Activated naive CD4-positive, alpha-beta T cell treated with anti-CD3 and anti-CD28 coated beads for 36 hours (primary cell): Measurements from ENCODE around the gene CLEC4F. TPM values are rescaled to one million over a fixed set of nuclear protein-coding genes. Genes with fewer than 3 reads are reported as not detected.

Source experiments
- CTCF ChIA-PET: fragments of 350-600 bp; sonication (Branson Sonifier 250); formaldehyde crosslinking; loops from one replicate; lab custom pipeline; 2021; ENCODE audit warnings: antibody characterized with exemption; lab: Charles Lee
- DNase-seq: peaks from one replicate; pipeline ENCODE4 v3.0.0-alpha.2; 2020
- H3K27ac Mint-ChIP-seq: one replicate; pipeline ENCODE4 v1.8.0; 2021; ENCODE audit warnings: mild to moderate bottlenecking, mixed read lengths
- H3K27me3 Mint-ChIP-seq: one replicate; pipeline ENCODE4 v1.8.0; 2021; ENCODE audit warnings: low read depth, mixed read lengths
- H3K36me3 Mint-ChIP-seq: one replicate; pipeline ENCODE4 v1.8.0; 2021; ENCODE audit warnings: low read depth, mixed read lengths
- H3K4me1 Mint-ChIP-seq: one replicate; pipeline ENCODE4 v1.8.0; 2021; ENCODE audit warnings: low read depth, mixed read lengths
- H3K4me3 Mint-ChIP-seq: one replicate; pipeline ENCODE4 v1.8.0; 2021; ENCODE audit warnings: mild to moderate bottlenecking, moderate library complexity, mixed read lengths
- H3K9me3 Mint-ChIP-seq: one replicate; pipeline ENCODE4 v1.8.0; 2021; ENCODE audit warnings: mixed read lengths
- intact Hi-C: fragments of 100-400 bp; cut with micrococcal nuclease; formaldehyde crosslinking; loops from one replicate; pipeline ENCODE4 v1.15.1; 2023
- total RNA-seq, 2 experiments: library from RNA; stranded (reverse); gene quantifications; one replicate each; pipeline ENCODE4 v1.2.3, GENCODE V29; 2021

CLEC4F gene
- total RNA-seq, 2 experiments from 2014 or later = not detected

DNA sequence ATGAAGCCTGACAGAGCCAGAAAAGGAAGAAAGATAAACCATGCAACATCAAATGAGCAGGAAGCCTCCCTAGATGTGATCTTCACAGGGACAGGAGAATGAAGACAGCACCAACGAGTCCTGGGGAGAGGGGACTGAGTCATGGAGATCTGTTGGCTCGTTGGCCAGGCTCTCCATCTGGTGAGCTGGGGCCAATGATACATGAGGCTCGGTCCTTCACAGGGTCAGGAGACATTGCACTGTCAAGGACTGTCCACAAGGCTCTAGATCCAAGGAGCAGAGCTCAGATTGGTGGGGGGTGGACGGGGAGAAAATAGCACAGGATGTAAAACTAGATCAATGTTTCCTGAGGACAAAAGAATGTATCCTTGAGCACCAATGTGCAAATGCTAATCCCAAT lies 14.5 kb upstream of the CLEC4F start:
- H3K27me3 Mint-ChIP-seq = no peaks in the 10 kb centered on the region
- CTCF ChIA-PET = interaction anchor here (1.8 kb wide), 1 partner anchor 85 kb away, joined by 5 read pairs; no protein-coding TSS in a partner anchor
- no peak overlapping the region for H3K4me3 Mint-ChIP-seq
- no peaks in the 10 kb centered on the region for H3K9me3 Mint-ChIP-seq
- intact Hi-C loops = no loop called here
- no peaks in the 10 kb centered on the region for H3K4me1 Mint-ChIP-seq
- H3K36me3 Mint-ChIP-seq = no peaks in the 10 kb centered on the region
- H3K27ac Mint-ChIP-seq = no peak overlapping the region
- no peak for DNase-seq

DNA sequence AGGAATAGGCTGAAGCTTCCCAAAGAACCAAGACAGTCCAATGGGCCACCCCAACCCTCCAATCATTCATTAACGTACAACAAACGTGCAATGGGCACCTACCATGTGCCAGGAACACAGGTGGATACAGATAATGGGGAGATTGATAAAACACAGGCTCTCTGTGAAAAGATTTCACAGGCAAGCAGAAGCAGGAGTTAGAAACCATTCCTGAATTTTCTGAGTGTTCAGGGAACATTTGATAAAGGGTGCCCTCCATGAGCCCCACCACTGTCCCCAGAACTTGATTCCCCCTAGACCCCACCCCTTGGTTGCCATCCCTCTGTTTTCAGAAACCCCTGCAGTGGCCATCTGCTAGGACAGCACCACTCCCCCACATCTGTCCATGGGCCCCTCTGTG lies 13.7 kb upstream of the CLEC4F start:
- Mint-ChIP-seq H3K4me1 (no peaks in the 10 kb centered on the region), H3K9me3 (no peaks in the 10 kb centered on the region), H3K4me3 (no peak overlapping the region), H3K27ac (no peak overlapping the region), H3K27me3 (no peaks in the 10 kb centered on the region), H3K36me3 (no peaks in the 10 kb centered on the region)
- CTCF ChIA-PET = interaction anchor here (1.8 kb wide), 1 partner anchor 86 kb away, joined by 5 read pairs; no protein-coding TSS in a partner anchor
- intact Hi-C loops = no loop called here
- no peak for DNase-seq

DNA sequence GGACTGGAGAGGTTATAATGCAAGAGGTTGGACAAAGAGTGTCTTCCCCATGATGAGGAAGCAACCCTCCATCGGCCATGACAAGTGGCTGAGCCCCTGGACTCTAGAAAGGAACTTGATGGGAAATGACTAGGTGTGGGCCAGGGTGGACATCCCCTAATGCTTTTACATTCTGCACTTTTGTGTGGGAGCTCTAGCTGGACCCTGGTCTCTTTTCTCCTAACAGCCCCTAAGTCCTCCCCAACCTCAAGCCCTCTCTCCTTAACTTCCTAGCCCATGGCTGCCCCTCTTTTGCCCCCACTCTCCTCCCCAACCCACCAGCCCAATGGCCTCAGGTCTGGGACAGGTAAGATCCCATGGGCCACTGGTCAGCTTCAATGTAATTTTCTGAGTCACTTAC lies 12.8 kb upstream of the CLEC4F start:
- CTCF ChIA-PET = interaction anchor here (1.8 kb wide), 1 partner anchor 87 kb away, joined by 5 read pairs; no protein-coding TSS in a partner anchor
- no peaks in the 10 kb centered on the region for H3K36me3 Mint-ChIP-seq
- no peak for DNase-seq
- peaks cover 5% of the 10 kb centered on the region for H3K4me1 Mint-ChIP-seq
- no peaks in the 10 kb centered on the region for H3K9me3 Mint-ChIP-seq
- no peak overlapping the region for H3K27ac Mint-ChIP-seq
- intact Hi-C loops = no loop called here
- no peak overlapping the region for H3K4me3 Mint-ChIP-seq
- no peaks in the 10 kb centered on the region for H3K27me3 Mint-ChIP-seq

DNA sequence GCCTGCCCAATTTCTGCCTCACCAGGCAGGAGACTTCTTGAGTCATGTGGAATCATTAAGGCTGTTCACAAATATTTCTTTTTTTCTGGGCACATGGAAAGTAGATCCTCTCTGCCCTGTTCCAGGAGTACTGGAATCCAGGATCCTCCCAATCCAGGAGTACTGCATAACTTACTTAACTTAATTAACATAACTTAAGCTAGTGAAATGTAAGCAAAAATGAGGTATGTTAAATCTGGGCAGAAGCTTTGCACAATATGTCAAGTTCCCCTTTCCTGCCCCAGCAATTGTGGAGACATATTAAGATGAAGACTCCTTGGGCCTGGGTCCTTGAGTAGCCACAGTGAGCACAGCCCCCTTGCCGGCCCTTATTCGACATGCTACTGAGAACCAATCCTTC lies 12.0 kb upstream of the CLEC4F start:
- no peaks in the 10 kb centered on the region for H3K9me3 Mint-ChIP-seq
- no peak for DNase-seq
- no peak overlapping the region for H3K27ac Mint-ChIP-seq
- CTCF ChIA-PET = no interaction called here
- H3K4me3 Mint-ChIP-seq = no peak overlapping the region
- intact Hi-C loops = no loop called here
- H3K36me3 Mint-ChIP-seq = no peaks in the 10 kb centered on the region
- H3K27me3 Mint-ChIP-seq = no peaks in the 10 kb centered on the region
- peaks cover 11% of the 10 kb centered on the region for H3K4me1 Mint-ChIP-seq

DNA sequence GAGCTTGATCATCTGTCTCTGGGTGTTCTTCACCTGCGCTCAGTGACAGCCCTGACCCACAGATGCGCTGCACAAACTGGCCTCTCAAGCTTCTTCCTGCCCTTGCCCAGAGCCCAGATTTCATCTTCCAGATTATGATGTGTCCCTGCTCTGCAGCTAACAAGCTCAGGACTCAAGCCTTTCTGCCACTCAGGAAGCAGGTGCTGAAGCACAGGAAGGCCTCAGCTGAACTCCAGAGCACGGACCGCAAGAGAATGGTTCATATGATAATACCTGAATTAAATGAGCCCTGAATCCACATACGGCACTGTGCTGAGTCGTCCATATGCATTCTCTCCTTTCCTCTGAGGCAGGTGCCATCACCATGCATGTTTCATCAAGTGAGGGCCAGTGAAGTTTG lies 11.5 kb upstream of the CLEC4F start:
- no peak for DNase-seq
- no peak overlapping the region for H3K27ac Mint-ChIP-seq
- no peak overlapping the region for H3K4me3 Mint-ChIP-seq
- intact Hi-C loops = no loop called here
- no peaks in the 10 kb centered on the region for H3K27me3 Mint-ChIP-seq
- H3K4me1 Mint-ChIP-seq = peaks cover 17% of the 10 kb centered on the region
- CTCF ChIA-PET = interaction anchor here (1.2 kb wide), 1 partner anchor 116 kb away, joined by 3 read pairs; no protein-coding TSS in a partner anchor
- H3K9me3 Mint-ChIP-seq = no peaks in the 10 kb centered on the region
- H3K36me3 Mint-ChIP-seq = no peaks in the 10 kb centered on the region

DNA sequence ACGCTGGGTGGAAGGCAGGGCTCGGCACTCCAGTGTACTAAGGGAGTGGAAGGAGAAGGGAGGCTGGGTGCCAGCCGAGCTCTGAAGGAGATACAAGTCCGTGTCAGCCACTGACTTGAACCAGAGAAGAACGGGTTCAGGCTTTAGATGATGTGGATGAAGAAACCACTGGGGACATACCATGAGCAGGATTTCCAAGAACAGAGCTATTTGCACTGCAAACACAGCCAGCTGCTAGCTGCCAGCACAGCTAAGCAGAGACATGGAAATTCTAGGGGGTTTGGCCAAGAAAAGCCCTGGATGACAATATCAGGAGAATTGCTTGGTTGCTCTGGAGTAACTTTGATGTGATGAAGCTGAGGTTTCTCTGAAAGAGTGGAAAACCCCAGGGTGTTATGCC lies 10.0 kb upstream of the CLEC4F start:
- CTCF ChIA-PET = no interaction called here

DNA sequence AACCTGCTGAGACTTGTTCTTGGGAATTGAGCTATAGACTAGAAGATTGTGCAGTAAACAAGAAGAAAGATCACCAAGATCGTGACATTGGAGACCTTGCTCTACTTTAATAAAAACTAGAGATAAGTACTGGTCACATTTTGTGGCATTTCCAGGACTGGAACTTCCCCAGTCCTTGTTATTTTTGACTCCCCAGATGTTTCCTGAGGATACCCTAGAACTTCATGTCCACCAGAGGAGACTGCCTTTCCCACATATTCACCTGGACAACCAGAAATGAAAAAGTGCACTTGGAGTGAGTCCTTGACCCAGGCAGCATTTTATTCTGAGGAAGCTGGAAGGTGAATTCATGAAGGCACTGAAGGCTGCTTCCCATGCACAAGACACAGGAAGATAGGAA lies 9.5 kb upstream of the CLEC4F start:
- H3K4me1 Mint-ChIP-seq = peaks cover 25% of the 10 kb centered on the region
- no peak overlapping the region for H3K27ac Mint-ChIP-seq
- H3K27me3 Mint-ChIP-seq = no peaks in the 10 kb centered on the region
- DNase-seq = no peak
- H3K4me3 Mint-ChIP-seq = no peak overlapping the region
- H3K36me3 Mint-ChIP-seq = no peaks in the 10 kb centered on the region
- CTCF ChIA-PET = no interaction called here
- no peaks in the 10 kb centered on the region for H3K9me3 Mint-ChIP-seq
- intact Hi-C loops = no loop called here

More for the DNA sequence above, 10.0 kb upstream of the CLEC4F start:
- Mint-ChIP-seq H3K36me3 (no peaks in the 10 kb centered on the region), H3K4me1 (peaks cover 23% of the 10 kb centered on the region), H3K27ac (no peak overlapping the region), H3K27me3 (no peaks in the 10 kb centered on the region), H3K9me3 (no peaks in the 10 kb centered on the region), H3K4me3 (no peak overlapping the region)
- intact Hi-C loops = no loop called here
- no peak for DNase-seq

DNA sequence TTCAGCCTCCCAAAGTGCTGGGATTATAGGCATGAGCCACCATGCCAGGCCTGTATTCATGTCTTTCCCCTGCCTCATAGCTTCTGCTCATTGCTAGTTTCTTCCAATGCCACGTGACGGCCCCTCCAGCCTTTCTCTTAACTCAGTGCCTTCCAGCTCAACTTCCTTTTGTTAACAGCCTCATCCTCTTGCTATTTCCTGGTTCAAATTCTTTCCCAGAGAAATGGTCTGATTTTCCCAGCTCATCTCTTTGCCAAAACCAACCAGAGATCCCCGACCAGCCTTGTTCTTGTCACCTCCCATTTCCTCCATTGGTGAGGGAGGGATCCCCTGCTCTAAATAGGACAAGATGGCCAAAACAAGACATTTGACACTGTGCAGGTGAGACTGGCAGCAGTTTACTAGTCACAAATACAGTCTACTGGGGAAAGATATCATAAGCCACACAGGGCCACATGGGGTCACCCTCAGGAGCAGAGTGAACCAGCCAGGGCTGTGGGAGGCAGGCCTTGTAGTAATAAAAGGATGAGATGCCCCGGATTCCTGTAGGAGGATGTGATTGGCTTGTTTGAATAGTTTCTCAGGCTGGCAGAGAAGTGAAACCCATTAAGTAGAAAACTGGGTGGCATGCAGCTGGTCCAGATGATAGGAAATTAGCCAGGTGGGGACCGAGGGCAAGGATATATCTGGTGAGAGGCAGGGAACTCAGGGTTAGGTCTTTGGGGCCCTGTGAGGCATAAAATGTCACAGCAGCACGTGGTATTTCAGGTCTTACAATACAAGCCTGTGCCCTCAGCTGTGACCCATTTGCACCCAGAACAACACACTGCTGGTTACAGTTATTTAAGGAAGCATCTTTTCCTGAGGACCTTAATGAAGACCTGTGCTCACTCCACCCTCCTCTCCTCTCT lies 8.8 kb upstream of the CLEC4F start:
- DNase-seq = no peak
- Mint-ChIP-seq H3K27me3 (no peaks in the 10 kb centered on the region), H3K4me3 (no peak overlapping the region), H3K27ac (no peak overlapping the region), H3K9me3 (no peaks in the 10 kb centered on the region), H3K36me3 (no peaks in the 10 kb centered on the region), H3K4me1 (peaks cover 25% of the 10 kb centered on the region)
- CTCF ChIA-PET = no interaction called here
- intact Hi-C loops = no loop called here

DNA sequence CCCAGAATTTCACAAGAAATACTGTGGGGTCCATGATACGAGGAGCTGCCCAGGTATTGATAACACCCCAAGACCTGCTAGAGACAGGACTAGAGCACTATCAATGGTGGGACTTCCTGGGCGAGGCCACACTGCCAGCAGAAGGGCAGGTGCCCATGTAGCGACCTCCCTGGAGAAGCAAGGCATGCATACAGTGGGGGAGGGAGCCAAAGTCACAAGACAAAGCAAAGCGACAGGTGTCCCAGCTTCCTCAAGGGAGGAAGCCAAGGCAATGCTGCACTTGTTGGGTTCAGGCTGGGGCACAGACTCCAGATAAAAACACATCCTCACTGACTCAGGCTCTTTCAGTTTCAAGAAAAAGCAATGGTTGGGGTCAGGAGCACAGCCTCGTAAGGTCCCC lies 7.7 kb upstream of the CLEC4F start:
- intact Hi-C loops = no loop called here
- no peak overlapping the region for H3K4me3 Mint-ChIP-seq
- no peak overlapping the region for H3K27ac Mint-ChIP-seq
- no peaks in the 10 kb centered on the region for H3K9me3 Mint-ChIP-seq
- CTCF ChIA-PET = no interaction called here
- H3K36me3 Mint-ChIP-seq = no peaks in the 10 kb centered on the region
- H3K27me3 Mint-ChIP-seq = no peaks in the 10 kb centered on the region
- DNase-seq = no peak
- peaks cover 25% of the 10 kb centered on the region for H3K4me1 Mint-ChIP-seq

DNA sequence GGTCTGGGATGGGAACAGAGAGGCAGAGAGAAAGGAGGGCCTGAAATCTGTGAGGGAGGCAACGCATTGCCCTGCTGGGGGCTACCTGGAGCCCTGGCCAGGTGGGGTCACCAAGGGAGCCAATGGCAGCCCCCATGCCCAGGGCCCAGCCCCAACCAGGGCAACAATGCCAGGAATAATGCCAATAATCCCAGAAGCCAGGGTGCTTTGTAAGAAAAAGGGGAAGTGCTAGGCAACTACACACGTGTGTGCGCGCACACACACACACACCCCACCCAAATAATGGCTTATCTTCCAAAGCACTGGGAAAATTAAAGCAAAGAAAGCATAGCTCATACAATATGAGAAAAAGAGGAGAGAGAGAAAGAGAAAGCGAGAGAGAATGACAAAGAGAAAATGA lies 7.0 kb upstream of the CLEC4F start:
- peaks cover 31% of the 10 kb centered on the region for H3K4me1 Mint-ChIP-seq
- no peaks in the 10 kb centered on the region for H3K36me3 Mint-ChIP-seq
- CTCF ChIA-PET = interaction anchor here (1.8 to 2.1 kb wide), 2 partner anchors 44 to 121 kb away, joined by 6 to 8 read pairs; no protein-coding TSS in a partner anchor
- peak overlapping the region; percentile 92 for H3K27ac Mint-ChIP-seq
- no peak overlapping the region for H3K4me3 Mint-ChIP-seq
- DNase-seq = no peak
- H3K9me3 Mint-ChIP-seq = no peaks in the 10 kb centered on the region
- intact Hi-C loops = no loop called here
- no peaks in the 10 kb centered on the region for H3K27me3 Mint-ChIP-seq

DNA sequence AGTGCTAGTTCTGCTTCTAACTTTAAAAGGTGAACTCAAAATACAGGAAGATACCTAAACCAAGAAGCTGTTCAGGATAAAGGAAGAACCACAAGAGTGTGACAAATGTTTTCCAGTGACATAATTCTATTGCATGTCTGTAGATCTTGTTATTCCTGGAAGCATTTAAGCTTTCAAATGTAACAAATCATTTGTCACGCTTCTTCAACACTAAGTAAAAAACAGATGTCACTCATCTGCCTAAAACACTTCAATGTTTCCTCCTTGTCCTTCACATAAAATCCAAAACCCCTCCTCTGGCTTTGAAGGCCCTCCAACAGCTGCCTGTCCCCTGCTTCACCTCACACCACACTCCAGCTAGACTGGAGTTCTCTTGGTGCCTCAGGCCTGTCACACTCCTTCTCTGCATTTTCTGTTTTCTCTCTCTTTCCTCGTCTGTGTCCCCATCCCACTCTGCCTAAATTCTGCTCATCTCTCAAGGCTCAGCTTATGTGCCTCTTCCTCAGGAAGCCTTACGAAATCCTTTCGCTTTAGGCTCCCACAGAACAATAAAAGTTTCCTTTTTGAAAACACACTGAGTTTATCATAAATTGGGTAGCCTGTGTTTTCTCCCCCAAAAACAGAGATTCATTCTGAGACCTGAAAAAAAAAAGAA lies 6.4 kb upstream of the CLEC4F start:
- Mint-ChIP-seq H3K9me3 (no peaks in the 10 kb centered on the region), H3K36me3 (no peaks in the 10 kb centered on the region), H3K27me3 (no peaks in the 10 kb centered on the region), H3K27ac (peak overlapping the region; percentile 92), H3K4me1 (peaks cover 31% of the 10 kb centered on the region), H3K4me3 (no peak overlapping the region)
- CTCF ChIA-PET = interaction anchor here (0.7 to 2.1 kb wide), 6 partner anchors 9 to 121 kb away, joined by 3 to 8 read pairs (median 3); partner anchors contain the start of gene CD207
- peak; percentile 23 for DNase-seq
- intact Hi-C loops = loop anchor here (1.0 kb wide), 1 partner anchor 24 kb away; no protein-coding TSS in a partner anchor

DNA sequence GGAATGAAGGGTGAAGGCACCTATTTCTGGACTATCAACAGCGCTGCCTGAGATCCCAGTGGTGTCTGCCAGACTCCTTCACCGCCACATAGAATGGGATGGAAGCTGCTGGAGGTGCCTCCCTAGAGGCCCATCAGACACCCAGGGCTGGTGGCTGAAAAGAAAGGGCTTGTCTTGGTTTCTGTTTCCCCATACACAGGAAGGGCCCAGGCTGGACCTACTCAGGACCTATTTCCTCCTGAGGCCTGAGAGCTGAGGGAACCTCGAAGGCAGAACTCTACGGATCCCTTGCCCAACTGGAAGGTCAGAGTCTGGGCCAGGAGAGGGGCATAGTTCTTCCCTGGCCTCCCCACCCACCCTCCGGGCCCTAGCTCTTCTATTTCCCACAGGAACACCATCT lies 2.9 kb upstream of the CLEC4F start:
- Mint-ChIP-seq H3K27me3 (no peaks in the 10 kb centered on the region), H3K4me3 (no peak overlapping the region), H3K36me3 (no peaks in the 10 kb centered on the region), H3K9me3 (no peaks in the 10 kb centered on the region), H3K27ac (no peak overlapping the region), H3K4me1 (peaks cover 27% of the 10 kb centered on the region)
- no peak for DNase-seq
- intact Hi-C loops = no loop called here
- CTCF ChIA-PET = interaction anchor here (1.0 to 1.1 kb wide), 2 partner anchors 39 to 47 kb away, joined by 3 to 4 read pairs; no protein-coding TSS in a partner anchor
